BLaER1 treated with 17β-estradiol and CSF1 and Interleukin-3, amounts not matched to agents 10 nM and 100 nM (cell line): Measurements from ENCODE around the gene CFB.
A peak's percentile ranks its signal among the peaks of the same experiment; 100 is the strongest.

Source experiments
- H3K27ac ChIP-seq, 11 experiments: shearing (Covaris generic); formaldehyde crosslinking; 2 replicates each; pipeline ENCODE4 v1.8.1; 2022
- H3K27me3 ChIP-seq, 11 experiments: shearing (Covaris generic); formaldehyde crosslinking; 2 replicates each; pipeline ENCODE4 v1.8.1; 2022
- H3K36me3 ChIP-seq, 11 experiments: shearing (Covaris generic); formaldehyde crosslinking; 2 replicates each; pipeline ENCODE4 v1.8.1; 2022
- H3K4me1 ChIP-seq, 10 experiments: shearing (Covaris generic); formaldehyde crosslinking; 2 replicates each; pipeline ENCODE4 v1.8.1; 2022
- H3K4me2 ChIP-seq, 11 experiments: shearing (Covaris generic); formaldehyde crosslinking; 2 replicates each; pipeline ENCODE4 v1.8.1; 2022
- H3K4me3 ChIP-seq, 10 experiments: shearing (Covaris generic); formaldehyde crosslinking; 2 replicates each; pipeline ENCODE4 v1.8.1; 2022
- H3K9ac ChIP-seq, 11 experiments: shearing (Covaris generic); formaldehyde crosslinking; 2 replicates each; pipeline ENCODE4 v1.8.1; 2022
- H3K9me3 ChIP-seq, 11 experiments: shearing (Covaris generic); formaldehyde crosslinking; replicated peaks in 1 of 11; 2 replicates each; pipeline ENCODE4 v1.8.1; 2022
- H4K20me1 ChIP-seq, 11 experiments: shearing (Covaris generic); formaldehyde crosslinking; 2 replicates each; pipeline ENCODE4 v1.8.1; 2022
- Cebpa-rat ChIP-seq, 11 experiments: shearing (Covaris generic); IDR thresholded peaks; 2 replicates each; pipeline ENCODE4 v1.8.1; 2022

The CFB gene

DNA sequence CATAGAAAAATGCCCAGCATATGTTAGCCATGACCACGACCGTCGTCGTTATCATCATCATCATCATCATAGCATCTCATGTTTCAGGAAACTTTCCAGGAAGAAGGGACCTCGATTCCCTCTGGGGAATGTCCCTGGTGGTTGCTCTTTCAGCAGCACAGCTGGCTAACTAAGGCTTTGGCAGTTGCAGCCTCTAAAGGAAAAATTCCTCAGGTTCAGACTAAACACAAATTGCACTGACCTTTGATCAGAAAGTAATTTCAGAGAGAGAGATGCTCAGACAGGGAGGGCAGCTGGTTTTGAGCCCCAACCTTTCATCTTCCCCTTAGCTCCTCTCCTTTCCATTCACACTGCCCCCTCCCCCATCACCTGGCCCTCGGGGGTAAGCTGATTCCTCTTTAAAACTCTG is 5.6 kb upstream of the CFB start:
- Histone ChIP-seq H3K27me3 (no peaks in the 10 kb centered on the region), H3K4me2 (peak overlapping the region in 8 of 11 experiments; percentile 31 to 76 (median 61); a peak in 16 of 22 replicates), H3K27ac (no peak overlapping the region; a peak in 1 of 22 replicates), H4K20me1 (no peaks in the 10 kb centered on the region), H3K4me1 (peaks cover 4 to 32% (median 22%) of the 10 kb centered on the region in 10 experiments), H3K9ac (peak overlapping the region in 3 of 11 experiments; percentile 1 to 29 (median 2); a peak in 5 of 22 replicates), H3K36me3 (no peaks in the 10 kb centered on the region), H3K9me3 (no peaks in the 10 kb centered on the region), H3K4me3 (no peak overlapping the region)
- no peak for TF ChIP-seq Cebpa-rat (IDR thresholded peaks at IDR 0.05)

DNA sequence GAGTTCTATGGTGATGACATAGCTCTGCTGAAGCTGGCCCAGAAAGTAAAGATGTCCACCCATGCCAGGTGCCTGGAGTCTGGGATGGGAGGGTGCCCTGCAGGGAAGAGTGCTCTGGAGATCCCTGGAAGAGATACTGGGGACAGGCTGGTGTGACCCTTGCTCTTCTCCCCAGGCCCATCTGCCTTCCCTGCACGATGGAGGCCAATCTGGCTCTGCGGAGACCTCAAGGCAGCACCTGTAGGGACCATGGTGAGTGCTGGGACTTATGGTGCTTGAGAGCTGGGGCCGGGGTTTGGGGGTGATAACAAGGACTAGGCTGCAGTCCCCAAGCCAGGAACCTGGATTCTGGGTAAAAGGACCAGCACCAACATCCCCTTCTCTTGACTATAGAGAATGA is 2.2 kb upstream of the CFB start:
- no peak for TF ChIP-seq Cebpa-rat (IDR thresholded peaks at IDR 0.05)
- Histone ChIP-seq H3K9ac (no peak overlapping the region), H4K20me1 (no peaks in the 10 kb centered on the region), H3K27me3 (no peaks in the 10 kb centered on the region), H3K9me3 (no peaks in the 10 kb centered on the region), H3K4me2 (no peak overlapping the region), H3K4me3 (no peak overlapping the region), H3K4me1 (peaks cover 14 to 34% (median 22%) of the 10 kb centered on the region in 10 experiments), H3K27ac (no peak overlapping the region), H3K36me3 (no peaks in the 10 kb centered on the region)

DNA sequence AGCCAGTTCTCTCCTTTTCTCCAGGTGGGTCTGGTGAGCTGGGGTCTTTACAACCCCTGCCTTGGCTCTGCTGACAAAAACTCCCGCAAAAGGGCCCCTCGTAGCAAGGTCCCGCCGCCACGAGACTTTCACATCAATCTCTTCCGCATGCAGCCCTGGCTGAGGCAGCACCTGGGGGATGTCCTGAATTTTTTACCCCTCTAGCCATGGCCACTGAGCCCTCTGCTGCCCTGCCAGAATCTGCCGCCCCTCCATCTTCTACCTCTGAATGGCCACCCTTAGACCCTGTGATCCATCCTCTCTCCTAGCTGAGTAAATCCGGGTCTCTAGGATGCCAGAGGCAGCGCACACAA is 765 bp upstream of the CFB start:
- H3K36me3 ChIP-seq = peaks cover 0 to 5% (median 2%) of the 10 kb centered on the region in 11 experiments; a peak in 6 of 22 replicates

DNA sequence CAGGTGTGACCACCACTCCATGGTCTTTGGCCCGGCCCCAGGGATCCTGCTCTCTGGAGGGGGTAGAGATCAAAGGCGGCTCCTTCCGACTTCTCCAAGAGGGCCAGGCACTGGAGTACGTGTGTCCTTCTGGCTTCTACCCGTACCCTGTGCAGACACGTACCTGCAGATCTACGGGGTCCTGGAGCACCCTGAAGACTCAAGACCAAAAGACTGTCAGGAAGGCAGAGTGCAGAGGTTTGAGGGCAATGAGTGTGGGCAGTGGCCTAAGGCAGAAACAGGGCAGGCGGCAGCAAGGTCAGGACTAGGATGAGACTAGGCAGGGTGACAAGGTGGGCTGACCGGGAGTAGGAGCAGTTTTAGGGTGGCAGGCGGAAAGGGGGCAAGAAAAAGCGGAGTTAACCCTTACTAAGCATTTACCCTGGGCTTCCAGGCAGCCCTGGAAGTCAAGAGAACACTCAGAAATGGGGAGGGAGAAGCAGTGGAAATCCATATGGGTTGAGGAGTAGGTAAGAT is 533 bp downstream of the CFB start:
- Histone ChIP-seq H3K9ac (no peak overlapping the region), H3K4me3 (no peak overlapping the region), H3K4me2 (peak overlapping the region in 4 of 11 experiments; percentile 33 to 82 (median 73); a peak in 6 of 22 replicates), H3K27ac (peak overlapping the region in 1 of 11 experiments; percentile 6; a peak in 1 of 22 replicates), H3K4me1 (peaks cover 0 to 27% (median 11%) of the 10 kb centered on the region in 10 experiments; a peak in 12 of 20 replicates), H3K36me3 (peaks cover 4 to 18% (median 15%) of the 10 kb centered on the region in 11 experiments), H3K9me3 (no peaks in the 10 kb centered on the region), H3K27me3 (no peaks in the 10 kb centered on the region), H4K20me1 (no peaks in the 10 kb centered on the region)
- no peak for TF ChIP-seq Cebpa-rat (IDR thresholded peaks at IDR 0.05)

More for the DNA sequence above, 765 bp upstream of the CFB start:
- H3K4me2 ChIP-seq = peak overlapping the region in 7 of 11 experiments; percentile 0 to 82 (median 56); a peak in 9 of 22 replicates
- H3K4me1 ChIP-seq = peaks cover 7 to 37% (median 20%) of the 10 kb centered on the region in 10 experiments
- TF ChIP-seq Cebpa-rat (IDR thresholded peaks at IDR 0.05) = no peak
- H3K4me3 ChIP-seq = no peak overlapping the region
- H4K20me1 ChIP-seq = no peaks in the 10 kb centered on the region
- H3K9ac ChIP-seq = peak overlapping the region in 1 of 11 experiments; percentile 12; a peak in 1 of 22 replicates
- H3K9me3 ChIP-seq = no peaks in the 10 kb centered on the region
- H3K27ac ChIP-seq = no peak overlapping the region
- H3K27me3 ChIP-seq = no peaks in the 10 kb centered on the region

DNA sequence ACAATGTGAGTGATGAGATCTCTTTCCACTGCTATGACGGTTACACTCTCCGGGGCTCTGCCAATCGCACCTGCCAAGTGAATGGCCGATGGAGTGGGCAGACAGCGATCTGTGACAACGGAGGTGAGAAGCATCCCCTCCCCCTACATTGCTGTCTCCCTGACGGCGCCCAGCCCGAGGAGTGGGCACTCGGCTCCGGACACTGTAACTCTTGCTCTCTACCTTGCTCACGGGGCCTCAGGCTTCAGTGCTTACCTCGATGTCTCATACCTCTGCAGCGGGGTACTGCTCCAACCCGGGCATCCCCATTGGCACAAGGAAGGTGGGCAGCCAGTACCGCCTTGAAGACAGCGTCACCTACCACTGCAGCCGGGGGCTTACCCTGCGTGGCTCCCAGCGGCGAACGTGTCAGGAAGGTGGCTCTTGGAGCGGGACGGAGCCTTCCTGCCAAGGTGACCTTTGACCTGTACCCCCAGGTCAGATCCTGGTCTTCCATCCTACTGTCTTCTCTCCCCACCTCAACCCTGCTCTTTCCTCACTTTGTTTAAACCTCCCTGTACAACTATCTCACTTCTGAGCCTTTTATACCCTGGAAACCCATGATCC is 1.3 kb downstream of the CFB start:
- Histone ChIP-seq H3K36me3 (peaks cover 11 to 25% (median 22%) of the 10 kb centered on the region in 11 experiments), H3K9ac (no peak overlapping the region), H3K27me3 (no peaks in the 10 kb centered on the region), H4K20me1 (peaks cover 0 to 3% (median 0%) of the 10 kb centered on the region in 11 experiments; a peak in 1 of 22 replicates), H3K4me3 (no peak overlapping the region), H3K4me1 (peaks cover 0 to 27% (median 11%) of the 10 kb centered on the region in 10 experiments; a peak in 10 of 20 replicates), H3K27ac (no peak overlapping the region), H3K4me2 (0 out of 22 replicates have a peak overlapping the region, but pooled peaks of 1 of the 11 experiments have one; percentile 82), H3K9me3 (no peaks in the 10 kb centered on the region)
- no peak for TF ChIP-seq Cebpa-rat (IDR thresholded peaks at IDR 0.05)

DNA sequence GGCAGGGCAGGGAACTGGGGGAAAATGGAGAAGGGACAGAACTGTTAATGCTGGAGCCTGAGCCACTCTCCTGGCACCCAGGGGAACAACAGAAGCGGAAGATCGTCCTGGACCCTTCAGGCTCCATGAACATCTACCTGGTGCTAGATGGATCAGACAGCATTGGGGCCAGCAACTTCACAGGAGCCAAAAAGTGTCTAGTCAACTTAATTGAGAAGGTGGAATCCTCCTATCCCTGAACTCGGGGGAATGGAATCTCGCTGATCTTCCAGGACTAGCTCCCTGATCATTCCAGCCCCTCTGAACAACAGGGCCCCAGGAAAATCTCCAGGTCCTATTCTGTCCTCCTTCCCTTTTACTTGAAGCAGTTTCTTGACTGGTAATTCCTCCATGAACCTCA is 2.0 kb downstream of the CFB start:
- no peak overlapping the region for H3K27ac ChIP-seq
- no peak for TF ChIP-seq Cebpa-rat (IDR thresholded peaks at IDR 0.05)
- H3K4me1 ChIP-seq = peaks cover 0 to 34% (median 11%) of the 10 kb centered on the region in 10 experiments; a peak in 10 of 20 replicates
- H4K20me1 ChIP-seq = peaks cover 0 to 6% (median 0%) of the 10 kb centered on the region in 11 experiments; a peak in 1 of 22 replicates
- no peaks in the 10 kb centered on the region for H3K9me3 ChIP-seq
- no peaks in the 10 kb centered on the region for H3K27me3 ChIP-seq
- no peak overlapping the region for H3K4me2 ChIP-seq
- H3K9ac ChIP-seq = no peak overlapping the region
- H3K36me3 ChIP-seq = peaks cover 18 to 32% (median 29%) of the 10 kb centered on the region in 11 experiments
- H3K4me3 ChIP-seq = no peak overlapping the region

DNA sequence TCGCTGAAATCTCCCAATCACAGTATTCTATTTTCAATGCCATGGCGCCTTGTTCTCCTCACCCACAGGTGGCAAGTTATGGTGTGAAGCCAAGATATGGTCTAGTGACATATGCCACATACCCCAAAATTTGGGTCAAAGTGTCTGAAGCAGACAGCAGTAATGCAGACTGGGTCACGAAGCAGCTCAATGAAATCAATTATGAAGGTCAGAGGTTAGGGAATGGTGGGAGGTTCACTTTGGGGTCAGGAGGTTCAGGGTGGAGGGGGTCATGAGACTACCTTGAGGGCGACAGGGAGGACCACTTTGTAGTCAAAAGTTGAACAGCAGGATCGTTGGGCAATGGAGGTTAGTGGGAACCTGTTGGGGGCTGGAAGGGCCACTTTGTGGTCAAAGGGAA is 2.4 kb downstream of the CFB start:
- no peaks in the 10 kb centered on the region for H3K9me3 ChIP-seq
- no peak overlapping the region for H3K27ac ChIP-seq
- no peak for TF ChIP-seq Cebpa-rat (IDR thresholded peaks at IDR 0.05)
- H3K4me1 ChIP-seq = peaks cover 0 to 39% (median 11%) of the 10 kb centered on the region in 10 experiments; a peak in 10 of 20 replicates
- no peak overlapping the region for H3K4me3 ChIP-seq
- no peak overlapping the region for H3K9ac ChIP-seq
- no peak overlapping the region for H3K4me2 ChIP-seq
- H3K27me3 ChIP-seq = no peaks in the 10 kb centered on the region
- peaks cover 23 to 37% (median 34%) of the 10 kb centered on the region in 11 experiments for H3K36me3 ChIP-seq
- peaks cover 0 to 6% (median 0%) of the 10 kb centered on the region in 11 experiments; a peak in 1 of 22 replicates for H4K20me1 ChIP-seq

DNA sequence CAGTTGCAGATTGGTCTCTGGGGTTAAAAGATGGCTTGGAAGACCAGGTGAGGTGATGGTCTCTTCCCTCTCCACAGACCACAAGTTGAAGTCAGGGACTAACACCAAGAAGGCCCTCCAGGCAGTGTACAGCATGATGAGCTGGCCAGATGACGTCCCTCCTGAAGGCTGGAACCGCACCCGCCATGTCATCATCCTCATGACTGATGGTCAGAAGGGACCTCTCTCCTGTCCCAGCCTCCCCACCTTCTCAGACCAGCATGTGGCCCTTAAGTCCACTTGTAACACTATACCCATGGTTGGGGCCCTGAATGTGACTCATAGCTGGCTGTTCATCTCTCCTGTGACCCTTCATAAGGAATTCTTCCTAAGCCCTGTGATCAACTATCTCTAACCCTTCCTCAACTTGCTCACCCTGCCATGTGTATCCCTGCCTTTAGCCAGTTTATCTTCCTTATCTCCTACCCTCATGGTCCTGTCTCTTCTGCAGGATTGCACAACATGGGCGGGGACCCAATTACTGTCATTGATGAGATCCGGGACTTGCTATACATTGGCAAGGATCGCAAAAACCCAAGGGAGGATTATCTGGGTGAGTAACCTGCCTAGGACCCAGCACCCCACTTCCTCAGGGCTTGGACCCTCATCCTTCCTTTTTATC is 3.0 kb downstream of the CFB start:
- Histone ChIP-seq H3K4me1 (peaks cover 0 to 45% (median 11%) of the 10 kb centered on the region in 10 experiments; a peak in 10 of 20 replicates), H4K20me1 (peaks cover 0 to 6% (median 0%) of the 10 kb centered on the region in 11 experiments; a peak in 1 of 22 replicates), H3K9me3 (no peaks in the 10 kb centered on the region), H3K27me3 (no peaks in the 10 kb centered on the region), H3K27ac (no peak overlapping the region), H3K9ac (no peak overlapping the region), H3K4me2 (peak overlapping the region in 4 of 11 experiments; percentile 4 to 44 (median 16); a peak in 5 of 22 replicates), H3K36me3 (peaks cover 29 to 43% (median 39%) of the 10 kb centered on the region in 11 experiments), H3K4me3 (no peak overlapping the region)
- no peak for TF ChIP-seq Cebpa-rat (IDR thresholded peaks at IDR 0.05)
